ENCODE data around the gene UBE3A.
A peak's percentile ranks its signal among the peaks of the same experiment; 100 is the strongest.

Gene UBE3A

DNA sequence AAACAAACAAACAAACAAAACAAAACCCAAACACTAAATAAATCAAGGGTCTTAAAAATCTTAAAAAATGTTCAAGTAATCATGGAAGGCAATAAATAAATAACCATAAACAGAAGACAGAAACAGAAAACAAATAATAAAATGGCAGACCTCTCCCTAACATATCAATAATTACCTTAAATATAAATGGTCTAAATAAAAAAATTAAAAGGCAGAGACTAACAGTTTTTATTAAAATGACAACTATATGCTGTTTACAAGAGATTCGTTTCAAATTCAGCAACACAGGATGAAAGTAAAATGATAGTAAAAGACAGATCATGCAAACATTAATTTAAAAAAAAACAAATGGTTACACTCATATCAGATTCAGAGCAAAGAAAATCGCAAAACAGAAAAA, 91.1 kb downstream of the UBE3A start:
- DNase-seq (ENCODE audit: insufficient read length, low spot score) (no peak), FAIRE-seq (no peak)
- TF ChIP-seq POLR2A (IDR thresholded peaks at IDR 0.05; ENCODE audit: low read depth, low read length), result no peak

DNA sequence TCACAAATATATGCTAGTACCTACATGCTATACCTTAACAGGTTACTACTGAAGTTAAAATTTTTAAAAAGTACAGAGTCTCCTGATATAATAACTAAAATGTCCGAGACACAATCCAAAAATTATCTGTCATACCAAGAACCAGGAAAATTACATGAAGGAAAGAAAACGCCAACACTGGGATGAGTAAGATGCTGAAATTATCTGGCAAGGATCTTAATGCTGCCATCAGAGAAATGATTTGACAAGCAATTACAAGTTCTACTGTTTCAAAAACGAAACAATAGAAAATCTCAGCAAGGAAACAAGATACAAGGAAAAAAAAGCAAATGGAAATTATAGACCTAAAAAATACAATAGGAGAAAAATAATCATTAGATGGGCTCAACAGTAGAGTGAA, 92.5 kb downstream of the UBE3A start:
- FAIRE-seq, result no peak
- no peak for TF ChIP-seq POLR2A (IDR thresholded peaks at IDR 0.05; ENCODE audit: low read depth, low read length)
- no peak for DNase-seq (ENCODE audit: insufficient read length, low spot score)

DNA sequence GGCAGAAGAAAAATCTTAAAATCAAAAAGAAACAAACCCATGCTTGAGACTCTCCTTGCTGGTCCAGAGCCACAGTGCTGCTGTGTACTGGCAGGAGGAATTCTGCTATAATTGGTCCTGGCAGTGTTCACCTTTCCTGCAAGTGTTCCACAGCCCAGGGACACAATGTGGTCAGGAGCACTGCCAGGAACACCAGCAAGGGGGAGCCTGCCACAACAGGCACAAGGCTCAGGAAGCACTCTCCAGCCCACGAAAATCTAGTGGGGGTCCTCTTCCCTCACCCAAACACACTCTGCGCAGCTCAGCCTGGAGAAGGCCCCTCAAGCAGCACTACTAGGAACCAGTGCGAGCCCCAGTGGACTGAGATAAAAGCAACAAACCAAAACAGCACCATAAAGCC, 92.9 kb downstream of the UBE3A start:
- peak; percentile 36 for FAIRE-seq
- TF ChIP-seq POLR2A (IDR thresholded peaks at IDR 0.05; ENCODE audit: low read depth, low read length), result no peak
- DNase-seq (ENCODE audit: insufficient read length, low spot score), result no peak

DNA sequence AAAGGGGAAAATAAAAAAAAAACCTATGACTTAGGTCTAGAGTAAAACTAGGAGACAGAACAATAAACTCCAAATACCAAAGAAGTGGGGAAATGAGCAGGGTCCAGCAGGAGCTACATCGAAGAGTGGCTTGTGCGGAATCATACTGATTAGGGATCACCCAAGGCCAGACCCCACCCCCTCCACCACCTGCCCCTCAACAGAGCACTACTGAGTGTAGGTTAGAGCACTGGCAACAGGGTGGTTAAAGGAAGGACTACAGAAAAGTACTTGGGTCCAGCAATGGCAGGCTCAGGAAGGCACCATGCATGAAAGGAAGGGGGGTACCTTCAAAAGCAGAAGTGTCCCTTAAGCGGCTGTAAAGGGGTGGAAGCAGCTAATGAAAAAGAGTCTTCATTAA, 96.2 kb downstream of the UBE3A start:
- DNase-seq (ENCODE audit: insufficient read length, low spot score) (no peak), FAIRE-seq (no peak)
- TF ChIP-seq POLR2A (IDR thresholded peaks at IDR 0.05; ENCODE audit: low read depth, low read length), result no peak

DNA sequence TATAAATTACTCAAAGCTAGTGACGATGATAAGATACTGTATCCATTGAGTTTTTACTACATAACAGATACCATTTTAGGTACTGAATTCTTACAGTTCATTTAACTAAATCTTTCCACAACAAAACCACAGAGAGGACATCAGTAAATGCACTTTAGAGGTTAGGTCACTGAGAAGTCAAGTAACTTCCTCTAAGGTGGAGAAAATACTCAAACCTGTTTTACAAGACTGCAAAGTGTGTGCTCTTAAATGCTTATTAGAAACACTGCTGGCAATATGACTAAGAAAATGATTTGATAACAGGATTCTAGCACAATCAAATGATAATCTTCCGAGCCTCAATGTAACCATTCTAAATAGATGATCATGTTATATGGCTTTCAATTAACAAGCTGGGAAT, 99.4 kb downstream of the UBE3A start:
- FAIRE-seq (no peak), DNase-seq (ENCODE audit: insufficient read length, low spot score) (no peak)
- no peak for TF ChIP-seq POLR2A (IDR thresholded peaks at IDR 0.05; ENCODE audit: low read depth, low read length)

DNA sequence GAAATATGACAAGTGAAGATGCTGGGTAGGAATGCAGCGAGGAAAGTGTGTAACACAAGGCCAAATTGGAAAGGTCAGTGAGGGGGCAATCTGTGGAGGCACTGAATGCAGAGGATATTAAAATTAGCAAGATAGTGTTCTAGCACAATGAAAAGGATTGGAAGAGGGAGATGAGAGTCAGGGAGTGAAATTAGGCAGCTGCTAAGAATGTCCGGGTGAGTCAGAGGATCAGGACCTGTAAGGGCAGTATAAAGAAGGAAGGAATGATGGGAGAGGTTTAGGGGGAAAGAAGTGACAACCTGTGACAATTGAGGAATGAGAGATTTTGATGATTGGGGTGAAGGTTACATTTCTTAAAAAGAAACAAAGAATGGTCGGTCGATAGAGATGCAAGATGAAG, 103.5 kb downstream of the UBE3A start:
- TF ChIP-seq POLR2A (IDR thresholded peaks at IDR 0.05; ENCODE audit: low read depth, low read length), result no peak
- DNase-seq (ENCODE audit: insufficient read length, low spot score), result no peak
- FAIRE-seq, result no peak

DNA sequence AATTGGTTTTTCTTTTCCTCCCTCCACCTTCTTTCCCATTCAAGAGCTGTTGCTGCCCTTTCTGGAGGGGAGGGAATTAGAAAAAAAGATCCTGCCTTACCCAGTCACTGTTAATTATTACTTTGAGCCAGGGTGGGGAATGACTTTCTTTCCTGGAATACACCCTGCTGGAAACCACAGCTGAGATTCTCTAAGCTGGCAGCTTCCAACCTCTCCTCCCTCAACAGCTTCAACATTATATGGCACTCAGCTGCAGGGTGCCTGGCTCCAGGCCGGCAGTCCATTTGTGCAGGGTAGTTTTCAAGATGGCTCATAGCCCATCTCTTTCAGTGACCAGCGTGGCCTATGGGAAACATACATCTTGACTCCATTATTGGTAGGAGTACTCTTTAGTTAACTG, 105.8 kb downstream of the UBE3A start:
- FAIRE-seq (no peak), DNase-seq (ENCODE audit: insufficient read length, low spot score) (no peak)
- no peak for TF ChIP-seq POLR2A (IDR thresholded peaks at IDR 0.05; ENCODE audit: low read depth, low read length)

DNA sequence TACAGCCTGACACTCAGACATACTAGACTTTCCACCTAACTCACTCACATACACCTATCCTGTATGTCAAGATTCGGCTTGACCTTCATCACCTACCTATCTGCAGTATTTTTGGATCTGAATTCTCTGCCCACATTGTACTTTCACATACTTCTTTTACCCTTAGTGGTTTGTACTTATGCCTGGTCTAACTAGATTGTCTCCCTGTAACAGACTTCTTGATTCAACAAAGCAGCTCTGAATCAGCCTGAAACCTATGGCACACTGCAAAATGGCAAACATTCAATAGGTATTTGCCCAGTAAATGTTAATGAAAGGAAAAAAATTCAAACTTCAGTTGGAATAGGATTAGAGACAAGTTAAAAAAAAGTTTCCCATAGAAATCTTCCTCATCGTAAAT, 106.5 kb downstream of the UBE3A start:
- no peak for TF ChIP-seq POLR2A (IDR thresholded peaks at IDR 0.05; ENCODE audit: low read depth, low read length)
- FAIRE-seq (no peak), DNase-seq (ENCODE audit: insufficient read length, low spot score) (no peak)

DNA sequence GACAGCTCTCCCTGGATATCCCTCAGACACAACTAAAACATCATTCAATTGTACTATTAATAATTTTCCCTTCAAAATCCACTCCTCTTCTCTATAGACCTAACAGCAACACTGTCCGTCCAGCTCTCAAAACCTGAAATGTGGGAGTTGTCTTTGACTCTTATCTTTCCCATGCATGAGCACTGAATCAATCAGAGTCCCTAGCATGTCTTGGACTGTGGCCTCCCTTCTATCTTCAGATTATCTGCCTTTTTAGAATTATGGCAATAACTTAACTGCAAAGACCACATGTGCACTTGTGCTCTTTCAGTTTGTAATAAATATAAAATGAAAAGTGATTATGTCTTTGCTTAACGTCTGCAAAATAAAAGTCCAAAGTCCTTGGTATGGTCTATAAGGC, 107.0 kb downstream of the UBE3A start:
- DNase-seq (ENCODE audit: insufficient read length, low spot score), result no peak
- no peak for TF ChIP-seq POLR2A (IDR thresholded peaks at IDR 0.05; ENCODE audit: low read depth, low read length)
- no peak for FAIRE-seq

DNA sequence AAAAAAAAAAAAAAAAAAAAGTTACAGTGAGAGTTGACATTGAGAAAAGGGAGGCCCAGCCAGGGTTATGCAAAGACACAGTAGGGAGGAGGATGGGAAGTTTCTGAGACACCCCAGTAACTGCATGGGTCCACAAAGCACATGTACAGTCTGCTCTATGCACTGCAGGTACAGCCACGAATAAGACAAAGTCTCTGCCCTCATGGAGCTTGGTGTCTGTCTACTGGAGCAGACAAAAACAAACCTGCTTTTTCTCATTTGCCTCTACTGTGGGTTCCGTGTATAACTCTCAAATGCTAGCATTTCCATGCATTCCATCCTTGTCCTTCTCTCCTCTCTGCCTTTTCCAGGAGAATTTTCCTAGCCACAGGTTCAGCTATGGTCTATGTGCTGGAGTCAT, 107.4 kb downstream of the UBE3A start:
- no peak for FAIRE-seq
- no peak for DNase-seq (ENCODE audit: insufficient read length, low spot score)
- no peak for TF ChIP-seq POLR2A (IDR thresholded peaks at IDR 0.05; ENCODE audit: low read depth, low read length)

DNA sequence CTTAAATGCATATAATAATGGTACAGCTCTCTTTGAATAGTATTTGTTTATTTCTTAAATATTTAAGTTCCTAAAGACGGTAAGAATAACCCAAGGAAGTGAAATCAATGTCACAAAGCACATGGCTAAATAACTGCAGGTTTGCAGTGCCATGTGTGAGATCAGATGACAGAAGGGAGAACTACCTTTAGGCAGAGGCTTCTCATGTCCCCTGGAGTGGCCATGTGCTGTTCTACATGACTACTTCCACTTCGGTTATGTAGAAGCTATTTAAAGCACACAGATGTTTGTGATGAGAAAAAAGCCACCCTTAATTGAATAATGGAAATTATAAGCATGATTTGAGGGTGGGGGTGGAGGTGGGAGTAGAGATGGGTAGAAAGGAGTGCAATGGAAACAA, 109.1 kb downstream of the UBE3A start:
- no peak for TF ChIP-seq POLR2A (IDR thresholded peaks at IDR 0.05; ENCODE audit: low read depth, low read length)
- FAIRE-seq (no peak), DNase-seq (ENCODE audit: insufficient read length, low spot score) (no peak)

DNA sequence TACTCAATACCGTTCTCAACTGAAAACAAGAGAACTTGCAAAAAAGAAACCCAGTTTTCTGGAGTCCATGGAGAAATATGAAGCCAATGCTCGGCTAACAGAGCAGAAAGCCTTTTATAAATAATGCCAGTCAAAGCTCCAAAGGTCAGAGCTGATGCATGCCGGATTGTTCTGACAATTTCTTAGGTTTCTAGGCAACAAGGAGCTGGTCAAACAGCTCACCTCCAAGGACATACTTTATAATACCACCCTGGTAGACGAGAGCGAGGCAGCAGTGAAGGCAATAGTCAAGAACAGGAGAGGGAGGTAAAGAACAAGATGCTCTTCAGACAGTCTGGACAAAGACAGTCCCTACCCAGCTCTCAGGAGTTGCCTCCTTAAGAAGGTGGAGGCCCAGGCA, 111.1 kb downstream of the UBE3A start:
- FAIRE-seq, result no peak
- no peak for DNase-seq (ENCODE audit: insufficient read length, low spot score)
- TF ChIP-seq POLR2A (IDR thresholded peaks at IDR 0.05; ENCODE audit: low read depth, low read length), result no peak

DNA sequence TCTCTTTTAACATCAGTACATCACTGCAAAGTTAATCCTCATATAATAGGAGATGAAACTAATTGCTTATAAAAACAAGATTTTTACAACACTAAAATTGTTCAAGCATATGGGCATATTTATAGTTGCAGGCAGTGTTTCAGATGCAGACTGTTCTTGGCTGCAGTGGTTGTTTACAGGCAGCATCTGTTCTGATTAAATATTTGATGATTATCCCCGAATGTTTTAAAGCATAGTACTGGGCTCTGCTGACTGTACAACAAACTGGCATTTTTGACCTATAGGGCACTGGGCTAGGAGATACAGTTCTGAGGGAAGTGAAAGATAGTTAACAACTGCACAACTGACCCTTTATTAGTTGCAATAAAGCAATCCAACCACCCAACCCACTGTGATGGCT, 113.6 kb downstream of the UBE3A start:
- no peak for TF ChIP-seq POLR2A (IDR thresholded peaks at IDR 0.05; ENCODE audit: low read depth, low read length)
- FAIRE-seq (no peak), DNase-seq (ENCODE audit: insufficient read length, low spot score) (no peak)

DNA sequence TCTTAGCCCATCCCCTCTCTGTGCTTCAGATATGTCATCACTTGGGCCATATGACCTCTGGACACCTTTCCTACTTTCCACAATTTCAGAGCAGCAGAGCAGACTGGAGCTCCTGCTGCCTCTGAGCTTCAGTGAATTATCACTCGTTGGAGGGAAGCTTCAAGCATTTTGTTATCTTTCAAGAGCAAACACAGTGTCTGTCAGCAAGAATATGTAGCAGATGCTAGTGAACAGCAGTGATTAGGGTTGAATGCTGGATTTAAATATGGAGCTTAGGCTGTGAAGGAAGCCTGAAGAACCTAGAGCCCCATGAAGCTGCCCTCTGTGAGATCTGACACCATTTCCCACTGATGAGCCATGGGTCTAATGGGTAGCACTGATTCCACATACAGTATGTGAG, 115.4 kb downstream of the UBE3A start:
- DNase-seq (ENCODE audit: insufficient read length, low spot score), result no peak
- no peak for TF ChIP-seq POLR2A (IDR thresholded peaks at IDR 0.05; ENCODE audit: low read depth, low read length)
- FAIRE-seq, result no peak

DNA sequence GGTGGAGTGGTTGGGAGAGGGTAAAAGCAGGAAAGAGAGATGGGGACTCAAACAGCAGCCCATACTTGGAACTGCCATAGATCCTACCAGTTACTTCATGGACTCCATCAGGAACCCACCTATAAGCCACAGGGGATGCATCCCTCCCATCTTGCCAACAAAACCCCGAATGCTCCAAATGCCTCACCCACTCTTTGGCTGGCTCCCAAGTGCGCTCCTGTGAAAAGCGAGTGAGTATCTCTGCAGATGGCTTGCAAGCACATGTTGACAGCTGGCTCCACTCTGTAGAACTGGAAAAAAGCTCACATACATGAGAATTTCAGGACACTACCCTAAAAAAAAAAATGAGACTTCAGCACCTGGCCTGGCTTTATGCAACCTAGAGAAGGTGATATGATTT, 151.0 kb downstream of the UBE3A start:
- FAIRE-seq (no peak), DNase-seq (ENCODE audit: insufficient read length, low spot score) (no peak)
- no peak for TF ChIP-seq POLR2A (IDR thresholded peaks at IDR 0.05; ENCODE audit: low read depth, low read length)

Data from H54 (cell line).